Adrenal gland (tissue), 12 donors: ENCODE data around the gene EQTN. TPM values are rescaled to one million over a fixed set of nuclear protein-coding genes. Genes with fewer than 3 reads are reported as not detected.
A peak's percentile ranks its signal among the peaks of the same experiment; 100 is the strongest.

Source experiments
- DNase-seq, 7 donors: peaks; one replicate each; pipeline ENCODE4 v3.0.0-alpha.2; 2019 to 2020
- H3K27ac ChIP-seq, 5 donors: fragments of 200-600 bp; sonication (generic) in 4 of 5; 1 replicate in 3 of 5; 2 replicates in 2 of 5; pipeline versions ENCODE4 v1.5.1 to v1.8.0; 2016 to 2020; ENCODE audit warnings: mild to moderate bottlenecking in 1 of 5
- H3K27me3 ChIP-seq: fragments of 200-600 bp; 2 replicates; pipeline ENCODE4 v1.8.0; 2021
- H3K36me3 ChIP-seq, 2 donors: fragments of 200-600 bp; replicated peaks in 1 of 2; 1 replicate in 1 of 2; 2 replicates in 1 of 2; pipeline versions ENCODE4 v1.5.1 to v1.8.0; 2018 to 2022
- H3K4me1 ChIP-seq, 2 donors: fragments of 200-600 bp; replicated peaks in 1 of 2; 1 replicate in 1 of 2; 2 replicates in 1 of 2; pipeline versions ENCODE4 v1.5.1 to v1.8.0; 2018 to 2021
- H3K4me3 ChIP-seq, 4 donors: fragments of 200-600 bp; sonication (generic) in 3 of 4; one replicate each; pipeline ENCODE4 v1.5.1; 2016 to 2018
- H3K9me3 ChIP-seq, 3 donors: fragments of 200-600 bp; sonication (generic) in 1 of 3; replicated peaks in 1 of 3; 1 replicate in 2 of 3; 2 replicates in 1 of 3; pipeline versions ENCODE4 v1.5.1 to v1.8.0; 2016 to 2021
- POLR2A ChIP-seq, 2 donors: fragments of 450-650 bp; IDR thresholded peaks; one replicate each; pipeline ENCODE4 v1.6.1; 2017; ENCODE audit warnings: antibody characterized with exemption in 2 of 2, mild to moderate bottlenecking in 2 of 2, moderate library complexity in 1 of 2
- WGBS, 4 donors: extraction: QIAGEN DNeasy Blood & Tissue Kit in 2 of 4; methylation state at CpG; one replicate each; pipeline versions ENCODE4 v1.1.5 to v1.1.7; 2013 to 2017; 5-methylcytosine and 5-hydroxymethylcytosine counted together
- intact Hi-C, 2 donors: fragments of 100-400 bp; cut with DNase I; formaldehyde crosslinking; loops; one replicate each; pipeline versions ENCODE4 v1.14.1 to v1.15.0; 2022 to 2023
- polyA plus RNA-seq, 3 donors: library from polyadenylated mRNA; stranded (reverse); fragments of 200-250 nt in 2 of 3; fragments of 350-450 nt in 1 of 3; fragmentation: Illumina TruSeq in 1 of 3; extraction: RNeasy Lipid Tissue Mini Kit (QIAGEN cat#74804) in 1 of 3; gene quantifications; one replicate each; pipeline ENCODE4 v1.2.3, GENCODE V29; 2013 to 2014
- total RNA-seq, 9 donors: library from RNA; depleted of rRNA in 4 of 9; stranded (reverse); fragments of >200 nt in 4 of 9; fragments of 120-200 nt in 1 of 9; fragmentation: NEBNext Ultra II Directional in 1 of 9; extraction: Animal tissue kit (Norgen Biotek cat#: 25700) in 1 of 9; gene quantifications; one replicate each; pipeline versions ENCODE4 v1.1.0 to v1.2.4, GENCODE V29; 2013 to 2023
- TF ChIP-seq, protein P1 (sequence below), 6 experiments: fragments of 450-650 bp in 4 of 6; fragments of 200-600 bp in 2 of 6; sonication (generic) in 1 of 6; IDR thresholded peaks; 1 replicate in 5 of 6; 2 replicates in 1 of 6; pipeline versions ENCODE4 v1.5.1 to v1.8.0; 2016 to 2021; ENCODE audit warnings: antibody characterized with exemption in 6 of 6, mild to moderate bottlenecking in 2 of 6, moderate library complexity in 1 of 6
- donor health status: healthy with polysubstance abuse.
- donor health status: Bipolar disorder and iron deficiency.
- donor health status: DM: yes; HTN: yes; CAD: no.
- donor health status: DM: no; HTN: no; CAD: no.
- donor health status: DM: no; HTN: no; CAD: no.
- donor health status: DM: yes; HTN: yes; CAD: no.

The EQTN gene
- total and polyA plus RNA-seq, 12 donors, result 0.11 to 0.24 TPM; not detected in 10

GRCh38 chr9:27333241-27334052, 36.5 kb upstream of the EQTN start:
- no peak for TF ChIP-seq POLR2A (IDR thresholded peaks at IDR 0.05)
- TF ChIP-seq, protein P1, sequence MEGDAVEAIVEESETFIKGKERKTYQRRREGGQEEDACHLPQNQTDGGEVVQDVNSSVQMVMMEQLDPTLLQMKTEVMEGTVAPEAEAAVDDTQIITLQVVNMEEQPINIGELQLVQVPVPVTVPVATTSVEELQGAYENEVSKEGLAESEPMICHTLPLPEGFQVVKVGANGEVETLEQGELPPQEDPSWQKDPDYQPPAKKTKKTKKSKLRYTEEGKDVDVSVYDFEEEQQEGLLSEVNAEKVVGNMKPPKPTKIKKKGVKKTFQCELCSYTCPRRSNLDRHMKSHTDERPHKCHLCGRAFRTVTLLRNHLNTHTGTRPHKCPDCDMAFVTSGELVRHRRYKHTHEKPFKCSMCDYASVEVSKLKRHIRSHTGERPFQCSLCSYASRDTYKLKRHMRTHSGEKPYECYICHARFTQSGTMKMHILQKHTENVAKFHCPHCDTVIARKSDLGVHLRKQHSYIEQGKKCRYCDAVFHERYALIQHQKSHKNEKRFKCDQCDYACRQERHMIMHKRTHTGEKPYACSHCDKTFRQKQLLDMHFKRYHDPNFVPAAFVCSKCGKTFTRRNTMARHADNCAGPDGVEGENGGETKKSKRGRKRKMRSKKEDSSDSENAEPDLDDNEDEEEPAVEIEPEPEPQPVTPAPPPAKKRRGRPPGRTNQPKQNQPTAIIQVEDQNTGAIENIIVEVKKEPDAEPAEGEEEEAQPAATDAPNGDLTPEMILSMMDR (IDR thresholded peaks at IDR 0.05), result peak; percentile 69 to 92 (median 88)
- no peaks in the 10 kb centered on the region for H3K9me3 ChIP-seq
- 38 to 47% (median 43%) methylated on average over 7 of the region's 7 CpGs for WGBS, 4 donors
- no peaks in the 10 kb centered on the region for H3K27me3 ChIP-seq
- no peak overlapping the region for H3K27ac ChIP-seq
- intact Hi-C loops, result loop anchor here (2.0 to 5.0 kb wide), 3 partner anchors 199 to 215 kb away; no protein-coding TSS in a partner anchor
- H3K4me3 ChIP-seq, result no peak overlapping the region
- peaks cover 0 to 15% of the 10 kb centered on the region in 2 donors for H3K4me1 ChIP-seq
- H3K36me3 ChIP-seq, result no peaks in the 10 kb centered on the region
- peak; percentile 47 to 84 (median 69) for DNase-seq

DNA sequence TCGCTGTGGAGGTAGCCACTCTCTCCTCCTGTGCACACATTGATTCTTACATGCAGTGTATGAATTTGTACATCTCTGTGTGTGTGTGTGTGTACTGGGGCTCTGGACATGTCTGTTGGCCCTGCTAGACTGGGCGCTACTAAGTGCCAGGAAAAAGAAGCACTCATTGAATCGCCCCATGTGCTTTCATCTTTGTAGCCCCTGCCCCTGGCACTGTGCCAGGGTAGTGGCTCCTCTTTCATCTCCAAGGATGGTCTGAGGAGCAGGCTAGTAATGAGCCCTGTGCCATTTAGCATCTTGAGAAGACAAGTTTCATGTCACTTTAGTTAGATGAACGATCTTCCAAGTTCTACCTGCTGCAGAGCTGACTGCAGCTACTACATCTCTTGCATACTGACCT, 34.4 kb upstream of the EQTN start:
- H3K4me3 ChIP-seq, result no peak overlapping the region
- no peak for DNase-seq
- no peaks in the 10 kb centered on the region for H3K27me3 ChIP-seq
- TF ChIP-seq POLR2A (IDR thresholded peaks at IDR 0.05), result no peak
- H3K27ac ChIP-seq, result no peak overlapping the region
- H3K36me3 ChIP-seq, result no peaks in the 10 kb centered on the region
- intact Hi-C loops, result loop anchor here in 1 of 2 donors (5.0 kb wide), 2 partner anchors 201 to 216 kb away; no protein-coding TSS in a partner anchor
- H3K4me1 ChIP-seq, result peaks cover 0 to 5% of the 10 kb centered on the region in 2 donors
- 48 to 87% (median 76%) methylated on average over 4 of the region's 4 CpGs for WGBS, 4 donors
- no peaks in the 10 kb centered on the region for H3K9me3 ChIP-seq

- no peaks in the 10 kb centered on the region for H3K9me3 ChIP-seq
- H3K4me3 ChIP-seq, result no peak overlapping the region
- peaks cover 0 to 5% of the 10 kb centered on the region in 2 donors for H3K4me1 ChIP-seq
- TF ChIP-seq, protein P1 (IDR thresholded peaks at IDR 0.05), result no peak
- TF ChIP-seq POLR2A (IDR thresholded peaks at IDR 0.05), result no peak
- no peak for DNase-seq
- no peaks in the 10 kb centered on the region for H3K36me3 ChIP-seq
- intact Hi-C loops, result no loop called here
- H3K27me3 ChIP-seq, result no peaks in the 10 kb centered on the region
- 82 to 86% (median 84%) methylated on average over 9 of the region's 9 CpGs for WGBS, 4 donors
- no peak overlapping the region for H3K27ac ChIP-seq
Observed at GRCh38 chr9:27329291-27329690, 32.3 kb upstream of the EQTN start.

GRCh38 chr9:27328483-27328882, 31.5 kb upstream of the EQTN start:
- no peaks in the 10 kb centered on the region for H3K36me3 ChIP-seq
- H3K27ac ChIP-seq, result no peak overlapping the region
- H3K4me3 ChIP-seq, result no peak overlapping the region
- peaks cover 0 to 4% of the 10 kb centered on the region in 2 donors for H3K4me1 ChIP-seq
- H3K27me3 ChIP-seq, result no peaks in the 10 kb centered on the region
- intact Hi-C loops, result no loop called here
- H3K9me3 ChIP-seq, result no peaks in the 10 kb centered on the region
- TF ChIP-seq, protein P1 (IDR thresholded peaks at IDR 0.05), result no peak
- TF ChIP-seq POLR2A (IDR thresholded peaks at IDR 0.05), result no peak
- WGBS, 4 donors, result 72 to 84% (median 80%) methylated on average over 3 of the region's 3 CpGs
- no peak for DNase-seq
